ENCODE results near the gene PPP1R26. TPM values are rescaled to one million over a fixed set of nuclear protein-coding genes. Genes with fewer than 3 reads are reported as not detected.

PPP1R26 gene
- total RNA-seq, 1 donor from 2014 or later: 48.0 TPM

- Histone ChIP-seq H3K27me3 (ENCODE audit: control insufficient read depth, insufficient read depth, low read length) (peaks cover 2% of the 10 kb centered on the region), H3K36me3 (ENCODE audit: control insufficient read depth, insufficient read depth, low read length) (no peaks in the 10 kb centered on the region), H3K4me3 (ENCODE audit: low read depth, low read length) (no peak overlapping the region)
- TF ChIP-seq CTCF (IDR thresholded peaks at IDR 0.05; ENCODE audit: insufficient read depth, low read length, poor library complexity, severe bottlenecking): no peak
- DNase-seq (ENCODE audit: low read depth): no peak
These were observed 37.8 kb downstream of the PPP1R26 start for GRCh38 chr9:135517407-135517822.

- TF ChIP-seq CTCF (IDR thresholded peaks at IDR 0.05; ENCODE audit: insufficient read depth, low read length, poor library complexity, severe bottlenecking): no peak
- H3K4me3 ChIP-seq (ENCODE audit: low read depth, low read length): no peak overlapping the region
- DNase-seq (ENCODE audit: low read depth): no peak
These were observed 39.8 kb downstream of the PPP1R26 start for GRCh38 chr9:135519179-135519971.

GRCh38 chr9:135520916-135521607 lies 41.5 kb downstream of the PPP1R26 start, which contains the start of gene LCN1:
Gene LCN1 (plus strand): TSS chr9:135521440. CDS start chr9:135521498, 58 bp downstream.
- no peak within 1 kb of the TSS for H3K4me3 ChIP-seq (ENCODE audit: low read depth, low read length)
- no peak for DNase-seq (ENCODE audit: low read depth)
- peaks cover 2% of the 10 kb centered on the region for H3K27me3 ChIP-seq (ENCODE audit: control insufficient read depth, insufficient read depth, low read length)
- no peak for TF ChIP-seq CTCF (IDR thresholded peaks at IDR 0.05; ENCODE audit: insufficient read depth, low read length, poor library complexity, severe bottlenecking)
- no peaks in the 10 kb centered on the region for H3K36me3 ChIP-seq (ENCODE audit: control insufficient read depth, insufficient read depth, low read length)

More at GRCh38 chr9:135519179-135519971, 39.8 kb downstream of the PPP1R26 start:
- H3K27me3 ChIP-seq (ENCODE audit: control insufficient read depth, insufficient read depth, low read length): peaks cover 2% of the 10 kb centered on the region
- H3K36me3 ChIP-seq (ENCODE audit: control insufficient read depth, insufficient read depth, low read length): no peaks in the 10 kb centered on the region

- Histone ChIP-seq H3K36me3 (ENCODE audit: control insufficient read depth, insufficient read depth, low read length) (no peaks in the 10 kb centered on the region), H3K4me3 (ENCODE audit: low read depth, low read length) (no peak overlapping the region), H3K27me3 (ENCODE audit: control insufficient read depth, insufficient read depth, low read length) (peaks cover 2% of the 10 kb centered on the region)
- DNase-seq (ENCODE audit: low read depth): no peak
- no peak for TF ChIP-seq CTCF (IDR thresholded peaks at IDR 0.05; ENCODE audit: insufficient read depth, low read length, poor library complexity, severe bottlenecking)
These were observed 42.1 kb downstream of the PPP1R26 start for GRCh38 chr9:135521608-135522095.

- peaks cover 2% of the 10 kb centered on the region for H3K27me3 ChIP-seq (ENCODE audit: control insufficient read depth, insufficient read depth, low read length)
- H3K36me3 ChIP-seq (ENCODE audit: control insufficient read depth, insufficient read depth, low read length): no peaks in the 10 kb centered on the region
- TF ChIP-seq CTCF (IDR thresholded peaks at IDR 0.05; ENCODE audit: insufficient read depth, low read length, poor library complexity, severe bottlenecking): no peak
- no peak overlapping the region for H3K4me3 ChIP-seq (ENCODE audit: low read depth, low read length)
- DNase-seq (ENCODE audit: low read depth): no peak
These were observed 42.7 kb downstream of the PPP1R26 start for GRCh38 chr9:135522137-135522877.

All from kidney epithelial cell (primary cell).